ENCODE data around the gene EPHB4. TPM values are rescaled to one million over a fixed set of nuclear protein-coding genes. Genes with fewer than 3 reads are reported as not detected.

The EPHB4 gene
- total RNA-seq, 1 experiment from 2014 or later: 104 TPM

- H3K9me2 ChIP-seq (replicated peaks; ENCODE audit: low read length): no peaks in the 10 kb centered on the region
- ChIA-PET CTCF (no interaction called here), POLR2A (ENCODE audit: unreplicated experiment) (no interaction called here)
- peaks cover 5% of the 10 kb centered on the region for H3K79me2 ChIP-seq (ENCODE audit: low read length)
- H3K36me3 ChIP-seq (ENCODE audit: low read depth, low read length): peaks cover 15% of the 10 kb centered on the region
- H3K27ac ChIP-seq (ENCODE audit: low read length): peak overlapping the region; percentile 100
- intact Hi-C loops (cut with micrococcal nuclease): no loop called here
- BruUV-seq (replicated peaks): no TSS peak
- no peaks in the 10 kb centered on the region for H3K27me3 ChIP-seq (ENCODE audit: low read length)
- H3K9ac ChIP-seq (ENCODE audit: low read length): peak overlapping the region; percentile 64; the same call in 1 of the 2 replicates
- no peaks in the 10 kb centered on the region for H4K20me1 ChIP-seq (ENCODE audit: low read length)
- DNase-seq (no peak), ATAC-seq (no peak)
- H2AFZ ChIP-seq (ENCODE audit: low read length): no peak overlapping the region
- TF ChIP-seq EZH2 (IDR thresholded peaks at IDR 0.05; ENCODE audit: low read length, unreplicated experiment) (no peak), CTCF (conservative IDR thresholded peaks at IDR 0.05; ENCODE audit: low read depth, low read length) (no peak)
- no peak overlapping the region for H3K4me2 ChIP-seq (ENCODE audit: low read length)
- peaks cover 34% of the 10 kb centered on the region for H3K4me1 ChIP-seq (ENCODE audit: insufficient read depth, low read length)
- no peaks in the 10 kb centered on the region for H3K9me3 ChIP-seq (ENCODE audit: low read length)
- no peak overlapping the region for H3K4me3 ChIP-seq (ENCODE audit: low read length)
- H3F3A ChIP-seq (ENCODE audit: low read length, unreplicated experiment): no peaks in the 10 kb centered on the region
Observed at GRCh38 chr7:100864263-100864845, 37.0 kb upstream of the EPHB4 start.

DNA sequence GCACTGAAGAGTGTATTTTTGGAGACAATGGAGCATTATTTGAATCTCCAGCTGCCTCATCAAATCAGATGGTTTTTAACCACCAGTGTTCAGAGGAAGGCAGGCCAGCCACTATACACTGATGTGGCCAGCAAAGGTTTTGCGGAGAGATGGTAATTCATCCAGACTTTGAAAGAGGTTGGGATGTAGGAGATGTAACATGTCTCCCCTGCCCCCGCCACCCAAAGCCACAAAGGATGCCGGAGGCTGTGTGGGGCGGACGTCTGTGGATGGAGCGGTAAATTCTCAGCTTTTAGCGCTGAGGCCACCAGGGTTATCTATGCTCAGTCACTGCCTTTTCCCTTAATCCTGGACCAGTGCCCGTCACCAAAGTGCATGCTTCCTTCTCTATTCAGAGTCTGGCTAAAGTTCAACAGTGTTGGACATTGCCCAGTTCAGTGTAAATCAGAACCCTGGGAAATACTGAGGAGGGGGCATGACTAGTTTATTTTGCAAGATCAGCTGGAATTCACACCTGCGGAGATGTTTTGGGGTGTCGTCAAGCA, 36.2 kb upstream of the EPHB4 start:
- Histone ChIP-seq H3K27ac (ENCODE audit: low read length) (no peak overlapping the region), H3K4me1 (ENCODE audit: insufficient read depth, low read length) (peaks cover 34% of the 10 kb centered on the region), H3F3A (ENCODE audit: low read length, unreplicated experiment) (no peaks in the 10 kb centered on the region), H3K27me3 (ENCODE audit: low read length) (no peaks in the 10 kb centered on the region), H3K36me3 (ENCODE audit: low read depth, low read length) (peaks cover 15% of the 10 kb centered on the region), H2AFZ (ENCODE audit: low read length) (no peak overlapping the region), H3K9me3 (ENCODE audit: low read length) (no peaks in the 10 kb centered on the region), H3K9me2 (replicated peaks; ENCODE audit: low read length) (no peaks in the 10 kb centered on the region), H3K4me2 (ENCODE audit: low read length) (no peak overlapping the region), H3K4me3 (ENCODE audit: low read length) (no peak overlapping the region), H3K79me2 (ENCODE audit: low read length) (peaks cover 5% of the 10 kb centered on the region), H4K20me1 (ENCODE audit: low read length) (no peaks in the 10 kb centered on the region), H3K9ac (ENCODE audit: low read length) (no peak overlapping the region)
- DNase-seq: no peak
- intact Hi-C loops (cut with micrococcal nuclease): no loop called here
- no peak for ATAC-seq
- TF ChIP-seq EZH2 (IDR thresholded peaks at IDR 0.05; ENCODE audit: low read length, unreplicated experiment) (no peak), EZH2phosphoT487 (IDR thresholded peaks at IDR 0.05; ENCODE audit: borderline replicate concordance, low read length) (no peak), CTCF (conservative IDR thresholded peaks at IDR 0.05; ENCODE audit: low read depth, low read length) (no peak)
- ChIA-PET CTCF (no interaction called here), POLR2A (ENCODE audit: unreplicated experiment) (no interaction called here)
- BruUV-seq (replicated peaks): no TSS peak

GRCh38 chr7:100861616-100861985, 34.3 kb upstream of the EPHB4 start:
- Histone ChIP-seq H3K36me3 (ENCODE audit: low read depth, low read length) (peaks cover 15% of the 10 kb centered on the region), H3K9ac (ENCODE audit: low read length) (no peak overlapping the region), H3F3A (ENCODE audit: low read length, unreplicated experiment) (no peaks in the 10 kb centered on the region), H3K4me2 (ENCODE audit: low read length) (no peak overlapping the region), H2AFZ (ENCODE audit: low read length) (no peak overlapping the region), H3K79me2 (ENCODE audit: low read length) (no peaks in the 10 kb centered on the region), H3K27me3 (ENCODE audit: low read length) (no peaks in the 10 kb centered on the region), H3K4me3 (ENCODE audit: low read length) (no peak overlapping the region), H3K9me2 (replicated peaks; ENCODE audit: low read length) (no peaks in the 10 kb centered on the region), H3K9me3 (ENCODE audit: low read length) (no peaks in the 10 kb centered on the region), H3K27ac (ENCODE audit: low read length) (no peak overlapping the region), H4K20me1 (ENCODE audit: low read length) (no peaks in the 10 kb centered on the region), H3K4me1 (ENCODE audit: insufficient read depth, low read length) (peaks cover 21% of the 10 kb centered on the region)
- no peak for DNase-seq
- ChIA-PET POLR2A (ENCODE audit: unreplicated experiment) (no interaction called here), CTCF (no interaction called here)
- TF ChIP-seq EZH2phosphoT487 (IDR thresholded peaks at IDR 0.05; ENCODE audit: borderline replicate concordance, low read length) (no peak), CTCF (conservative IDR thresholded peaks at IDR 0.05; ENCODE audit: low read depth, low read length) (no peak), EZH2 (IDR thresholded peaks at IDR 0.05; ENCODE audit: low read length, unreplicated experiment) (no peak)
- intact Hi-C loops (cut with micrococcal nuclease): no loop called here
- no peak for ATAC-seq
- BruUV-seq (replicated peaks): no TSS peak

Data from PC-3 (cell line).